ENCODE results near the gene CCL17.
"Not testable (repeated sequence)": the region's sequence is repeated elsewhere in the genome, so short reads cannot be mapped to it uniquely, and the experiment has no call there.

Gene CCL17

GRCh38 chr16:57379579-57379978, 25.0 kb upstream of the CCL17 start:
- DNase-seq = no peak

- DNase-seq = no peak
Observed at GRCh38 chr16:57380671-57381462, 23.7 kb upstream of the CCL17 start.

GRCh38 chr16:57381791-57382534, 22.6 kb upstream of the CCL17 start:
- no peak for DNase-seq

GRCh38 chr16:57382535-57383275, 21.9 kb upstream of the CCL17 start:
- DNase-seq = no peak

GRCh38 chr16:57383276-57384247, 21.0 kb upstream of the CCL17 start:
- no peak for DNase-seq

- DNase-seq = no peak
Observed at GRCh38 chr16:57384248-57385070, 20.1 kb upstream of the CCL17 start.

GRCh38 chr16:57385083-57385482, 19.5 kb upstream of the CCL17 start:
- DNase-seq = no peak

GRCh38 chr16:57386381-57386951, 18.1 kb upstream of the CCL17 start:
- no peak for DNase-seq

GRCh38 chr16:57387598-57388354, 16.8 kb upstream of the CCL17 start:
- DNase-seq = no peak

GRCh38 chr16:57388359-57389086, 16.0 kb upstream of the CCL17 start:
- DNase-seq = no peak

GRCh38 chr16:57389087-57389468, 15.5 kb upstream of the CCL17 start:
- DNase-seq = no peak

GRCh38 chr16:57390636-57391295, 13.8 kb upstream of the CCL17 start:
- no peak for DNase-seq

GRCh38 chr16:57391300-57391699, 13.3 kb upstream of the CCL17 start:
- no peak for DNase-seq

- DNase-seq = no peak
Observed at GRCh38 chr16:57391708-57392107, 12.9 kb upstream of the CCL17 start.

- DNase-seq = no peak
Observed at GRCh38 chr16:57392694-57393093, 11.9 kb upstream of the CCL17 start.

GRCh38 chr16:57394444-57394843, 10.1 kb upstream of the CCL17 start:
- no peak for DNase-seq

GRCh38 chr16:57395026-57395425, 9.5 kb upstream of the CCL17 start:
- no peak for DNase-seq

GRCh38 chr16:57396786-57397185, 7.8 kb upstream of the CCL17 start:
- no peak for DNase-seq

GRCh38 chr16:57397493-57397892, 7.1 kb upstream of the CCL17 start:
- DNase-seq = not testable (repeated sequence)

All from central memory CD4-positive, alpha-beta T cell (primary cell).